Heart left ventricle (tissue), 13 donors: ENCODE data around the gene DOK7.

Source experiments
- CTCF ChIP-seq, 12 donors: fragments of 200-600 bp; sonication (generic) in 4 of 12; IDR thresholded peaks; one replicate each; pipeline versions ENCODE4 v1.5.0 to v1.8.0; 2018 to 2022; ENCODE audit warnings: antibody characterized with exemption in 12 of 12, mild to moderate bottlenecking in 5 of 12
- POLR2A ChIP-seq, 2 donors: fragments of 450-650 bp; IDR thresholded peaks; one replicate each; pipeline ENCODE4 v1.6.1; 2017; ENCODE audit warnings: antibody characterized with exemption in 2 of 2, mild to moderate bottlenecking in 2 of 2, moderate library complexity in 2 of 2
- donor health status: ischemic (EF 13 %, LVEDD 7.1; RV severe dilation, severe dysfunction).
- donor health status: DM: no; HTN: yes; CAD: no.
- donor health status: DM: no; HTN: no; CAD: no.
- donor health status: ischemic (EF 25% LVEDD 6.9; RV normal size, moderate dysfunction).
- donor health status: ischemic (EF 25% LVEDD 5.7; RV mildly dilated, moderate dysfunction).
- donor health status: ischemic (EF 35%, LVEDD 5.7; RV mildly dilated, moderate dysfunction).
- donor health status: nonischemic (EF 11% LVEDD 7.7; RV severe dilation, severe dysfunction).
- donor health status: DM: yes; HTN: yes; CAD: no.
- donor health status: PGD.
- donor health status: ischemic (EF 29% LVEDD 5.4; RV normal size, mild dysfunction).
- donor health status: nonischemic (EF 23%, LVEDD 6.1; RV moderate dilation, normal function).

GRCh38 chr4:3436798-3437581 lies 26.1 kb upstream of the DOK7 start:
- no peak for TF ChIP-seq CTCF (IDR thresholded peaks at IDR 0.05)
- no peak for TF ChIP-seq POLR2A (IDR thresholded peaks at IDR 0.05)
